Skeletal muscle cell (primary cell): Measurements from ENCODE around the gene SHB.
"Not testable (repeated sequence)": the region's sequence is repeated elsewhere in the genome, so short reads cannot be mapped to it uniquely, and the experiment has no call there.

Experiments
- DNase-seq: peaks from one replicate; pipeline ENCODE4 v3.0.0-alpha.2; 2010; ENCODE audit warnings: low read depth
- H3K4me3 ChIP-seq: 2 replicates; pipeline ENCODE4 v1.5.1; 2011; ENCODE audit warnings: low read depth, mild to moderate bottlenecking, control low read depth, low read length, moderate library complexity

Gene SHB

GRCh38 chr9:37917801-37918664 lies 151.0 kb downstream of the SHB start:
- H3K4me3 ChIP-seq, result no peak overlapping the region
- no peak for DNase-seq

GRCh38 chr9:37917313-37917731 lies 151.7 kb downstream of the SHB start:
- no peak for DNase-seq
- H3K4me3 ChIP-seq, result no peak overlapping the region

GRCh38 chr9:37916471-37917312 lies 152.3 kb downstream of the SHB start:
- no peak for DNase-seq
- no peak overlapping the region for H3K4me3 ChIP-seq

- no peak for DNase-seq
- no peak overlapping the region for H3K4me3 ChIP-seq
These were observed 153.0 kb downstream of the SHB start for GRCh38 chr9:37915911-37916470.

GRCh38 chr9:37914701-37915358 lies 154.2 kb downstream of the SHB start:
- H3K4me3 ChIP-seq, result no peak overlapping the region

GRCh38 chr9:37914154-37914551 lies 154.9 kb downstream of the SHB start:
- H3K4me3 ChIP-seq, result no peak overlapping the region
- no peak for DNase-seq

More at GRCh38 chr9:37914701-37915358, 154.2 kb downstream of the SHB start:
- no peak for DNase-seq

GRCh38 chr9:37913480-37914153 lies 155.4 kb downstream of the SHB start:
- no peak overlapping the region for H3K4me3 ChIP-seq
- DNase-seq, result no peak

GRCh38 chr9:37911271-37911681 lies 157.8 kb downstream of the SHB start:
- DNase-seq, result peak; percentile 48
- no peak overlapping the region for H3K4me3 ChIP-seq

GRCh38 chr9:37910271-37910670 lies 158.8 kb downstream of the SHB start:
- no peak overlapping the region for H3K4me3 ChIP-seq
- no peak for DNase-seq

GRCh38 chr9:37909836-37910235 lies 159.2 kb downstream of the SHB start:
- not testable (repeated sequence) for DNase-seq

GRCh38 chr9:37909326-37909725 lies 159.7 kb downstream of the SHB start:
- H3K4me3 ChIP-seq, result no peak overlapping the region

More at GRCh38 chr9:37909836-37910235, 159.2 kb downstream of the SHB start:
- H3K4me3 ChIP-seq, result not testable (repeated sequence)

GRCh38 chr9:37908698-37909186 lies 160.3 kb downstream of the SHB start:
- DNase-seq, result no peak

More at GRCh38 chr9:37909326-37909725, 159.7 kb downstream of the SHB start:
- no peak for DNase-seq

GRCh38 chr9:37908283-37908682 lies 160.7 kb downstream of the SHB start:
- no peak overlapping the region for H3K4me3 ChIP-seq
- DNase-seq, result no peak

More at GRCh38 chr9:37908698-37909186, 160.3 kb downstream of the SHB start:
- H3K4me3 ChIP-seq, result no peak overlapping the region

GRCh38 chr9:37906312-37907239 lies 162.5 kb downstream of the SHB start:
- H3K4me3 ChIP-seq, result no peak overlapping the region
- DNase-seq, result no peak

GRCh38 chr9:37905776-37906175 lies 163.3 kb downstream of the SHB start:
- DNase-seq, result no peak
- H3K4me3 ChIP-seq, result no peak overlapping the region

GRCh38 chr9:37905131-37905505 lies 163.9 kb downstream of the SHB start:
- H3K4me3 ChIP-seq, result peak overlapping the region; percentile 65
- no peak for DNase-seq

- H3K4me3 ChIP-seq, result peak overlapping the region; percentile 65
- DNase-seq, result no peak
These were observed 164.4 kb downstream of the SHB start for GRCh38 chr9:37904445-37905130.
